ENCODE measurements around the gene TRIO. TPM values are rescaled to one million over a fixed set of nuclear protein-coding genes. Genes with fewer than 3 reads are reported as not detected.

TRIO gene
- total RNA-seq, 4 donors from 2014 or later: 290 to 370 (median 346) TPM

DNA sequence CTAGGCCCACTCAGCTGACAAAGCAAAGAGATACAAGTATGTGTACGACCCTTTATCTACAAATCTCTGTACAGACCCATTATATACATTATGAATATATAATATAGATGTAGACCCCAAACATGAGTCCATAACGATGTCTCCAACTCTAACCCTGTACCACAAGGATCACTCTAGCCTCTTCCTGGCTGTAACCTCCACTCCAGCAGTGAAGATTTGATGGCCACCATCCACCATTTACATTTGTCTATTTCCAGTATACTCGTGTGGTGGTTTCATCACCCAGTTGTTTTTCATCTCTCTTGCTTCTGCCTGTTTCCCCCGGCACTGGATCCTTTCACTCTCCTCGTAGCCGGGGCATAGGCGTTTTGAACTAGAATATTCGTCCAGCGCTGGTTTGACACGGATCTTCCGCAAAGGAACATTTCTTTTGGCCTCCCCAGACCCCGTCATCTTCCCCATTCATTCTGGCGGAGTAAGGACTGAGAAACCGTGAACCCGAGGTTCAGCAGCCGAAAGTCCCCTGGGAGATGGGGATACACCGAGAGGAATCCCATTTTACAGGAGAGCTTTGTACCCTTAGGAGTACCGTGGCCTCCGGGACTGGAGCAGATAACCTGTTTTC is 828 bp upstream of the TRIO start:
- no peak for DNase-seq (ENCODE audit: low spot score in 2 of 2)
- H3K36me3 ChIP-seq: no peaks in the 10 kb centered on the region
- WGBS, 2 donors: 14 to 19% methylated on average over 17 to 19 of the region's 19 CpGs
- no peaks in the 10 kb centered on the region for H3K27me3 ChIP-seq
- no peaks in the 10 kb centered on the region for H3K9me3 ChIP-seq
- peak overlapping the region; percentile 85 to 96 (median 89) for H3K27ac ChIP-seq
- peak overlapping the region; percentile 60 to 95 (median 78) for H3K4me3 ChIP-seq
- TF ChIP-seq POLR2A (IDR thresholded peaks at IDR 0.05) (no peak), EP300 (IDR thresholded peaks at IDR 0.05) (no peak)
- TF ChIP-seq, protein P1, sequence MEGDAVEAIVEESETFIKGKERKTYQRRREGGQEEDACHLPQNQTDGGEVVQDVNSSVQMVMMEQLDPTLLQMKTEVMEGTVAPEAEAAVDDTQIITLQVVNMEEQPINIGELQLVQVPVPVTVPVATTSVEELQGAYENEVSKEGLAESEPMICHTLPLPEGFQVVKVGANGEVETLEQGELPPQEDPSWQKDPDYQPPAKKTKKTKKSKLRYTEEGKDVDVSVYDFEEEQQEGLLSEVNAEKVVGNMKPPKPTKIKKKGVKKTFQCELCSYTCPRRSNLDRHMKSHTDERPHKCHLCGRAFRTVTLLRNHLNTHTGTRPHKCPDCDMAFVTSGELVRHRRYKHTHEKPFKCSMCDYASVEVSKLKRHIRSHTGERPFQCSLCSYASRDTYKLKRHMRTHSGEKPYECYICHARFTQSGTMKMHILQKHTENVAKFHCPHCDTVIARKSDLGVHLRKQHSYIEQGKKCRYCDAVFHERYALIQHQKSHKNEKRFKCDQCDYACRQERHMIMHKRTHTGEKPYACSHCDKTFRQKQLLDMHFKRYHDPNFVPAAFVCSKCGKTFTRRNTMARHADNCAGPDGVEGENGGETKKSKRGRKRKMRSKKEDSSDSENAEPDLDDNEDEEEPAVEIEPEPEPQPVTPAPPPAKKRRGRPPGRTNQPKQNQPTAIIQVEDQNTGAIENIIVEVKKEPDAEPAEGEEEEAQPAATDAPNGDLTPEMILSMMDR (IDR thresholded peaks at IDR 0.05): no peak
- peaks cover 0 to 33% (median 12%) of the 10 kb centered on the region in 4 donors for H3K4me1 ChIP-seq

DNA sequence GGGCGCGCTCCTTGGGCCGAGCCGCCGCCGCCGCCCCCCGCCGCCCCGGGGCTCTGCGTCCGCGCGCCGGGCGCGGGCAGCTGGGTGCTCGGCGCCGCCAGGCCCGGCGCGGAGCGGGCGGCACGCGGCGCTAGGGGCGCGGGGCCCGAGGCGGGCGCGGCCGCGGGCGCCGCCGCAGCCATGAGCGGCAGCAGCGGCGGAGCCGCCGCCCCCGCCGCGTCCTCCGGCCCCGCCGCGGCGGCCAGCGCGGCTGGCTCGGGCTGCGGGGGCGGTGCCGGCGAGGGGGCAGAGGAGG is 351 bp downstream of the TRIO start:
- Histone ChIP-seq H3K4me3 (peak overlapping the region in 3 of 4 donors; percentile 80 to 95 (median 94)), H3K27ac (peak overlapping the region in 3 of 4 donors; percentile 86 to 96 (median 92)), H3K36me3 (no peaks in the 10 kb centered on the region), H3K9me3 (no peaks in the 10 kb centered on the region), H3K4me1 (peaks cover 0 to 43% (median 15%) of the 10 kb centered on the region in 4 donors), H3K27me3 (no peaks in the 10 kb centered on the region)
- no peak for DNase-seq (ENCODE audit: low spot score in 2 of 2)
- TF ChIP-seq POLR2A (IDR thresholded peaks at IDR 0.05) (no peak), EP300 (IDR thresholded peaks at IDR 0.05) (no peak)
- TF ChIP-seq, protein P1 (IDR thresholded peaks at IDR 0.05): no peak
- WGBS, 2 donors: 0% methylated on average over 7 of the region's 59 CpGs; no CpG with 5 or more reads in 1 of the 2 donors

DNA sequence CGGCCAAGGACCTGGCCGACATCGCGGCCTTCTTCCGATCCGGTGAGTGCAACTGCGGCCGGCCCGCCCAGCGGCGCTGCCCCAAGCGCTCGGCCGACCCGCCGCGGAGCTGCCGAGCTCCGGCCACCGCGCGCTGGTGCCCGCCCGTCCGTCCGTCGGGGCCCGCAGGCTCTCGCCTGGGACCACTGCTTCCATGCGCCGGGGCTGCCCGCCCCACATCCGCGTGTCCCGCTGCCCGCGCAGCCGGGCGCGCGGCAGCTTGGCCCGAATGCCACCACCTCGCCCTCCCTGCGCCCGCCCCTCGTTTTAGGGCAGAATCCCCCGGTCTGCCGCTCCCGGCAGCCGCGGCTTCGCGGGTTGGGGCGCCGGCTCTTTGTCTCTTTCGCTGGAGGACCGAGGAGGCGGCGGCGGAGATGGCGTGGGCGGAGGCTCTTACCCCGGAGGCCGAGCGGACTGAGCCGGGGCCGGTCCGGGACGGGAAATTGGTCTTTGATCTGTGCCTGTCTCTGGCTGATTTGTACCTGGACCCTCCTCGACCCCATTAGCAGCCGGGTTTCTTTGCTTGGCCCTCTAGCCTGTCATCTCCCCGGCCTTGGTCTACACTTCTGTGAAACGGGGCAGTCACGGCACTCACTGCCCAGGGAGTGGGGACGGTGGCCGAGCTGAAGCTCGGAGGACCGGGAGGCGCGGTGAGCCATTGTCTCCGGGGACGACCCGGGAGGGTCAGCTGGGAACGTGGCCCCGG is 871 bp downstream of the TRIO start:
- TF ChIP-seq EP300 (IDR thresholded peaks at IDR 0.05): peak in 1 of 2 donors; percentile 18
- TF ChIP-seq POLR2A (IDR thresholded peaks at IDR 0.05): no peak
- no peaks in the 10 kb centered on the region for H3K36me3 ChIP-seq
- 0 to 1% methylated on average over 48 to 50 of the region's 85 CpGs for WGBS, 2 donors
- H3K4me3 ChIP-seq: peak overlapping the region; percentile 80 to 95 (median 84)
- H3K27ac ChIP-seq: peak overlapping the region; percentile 85 to 96 (median 94)
- H3K27me3 ChIP-seq: no peaks in the 10 kb centered on the region
- H3K4me1 ChIP-seq: peaks cover 0 to 48% (median 20%) of the 10 kb centered on the region in 4 donors
- no peaks in the 10 kb centered on the region for H3K9me3 ChIP-seq
- DNase-seq (ENCODE audit: low spot score in 2 of 2): no peak

DNA sequence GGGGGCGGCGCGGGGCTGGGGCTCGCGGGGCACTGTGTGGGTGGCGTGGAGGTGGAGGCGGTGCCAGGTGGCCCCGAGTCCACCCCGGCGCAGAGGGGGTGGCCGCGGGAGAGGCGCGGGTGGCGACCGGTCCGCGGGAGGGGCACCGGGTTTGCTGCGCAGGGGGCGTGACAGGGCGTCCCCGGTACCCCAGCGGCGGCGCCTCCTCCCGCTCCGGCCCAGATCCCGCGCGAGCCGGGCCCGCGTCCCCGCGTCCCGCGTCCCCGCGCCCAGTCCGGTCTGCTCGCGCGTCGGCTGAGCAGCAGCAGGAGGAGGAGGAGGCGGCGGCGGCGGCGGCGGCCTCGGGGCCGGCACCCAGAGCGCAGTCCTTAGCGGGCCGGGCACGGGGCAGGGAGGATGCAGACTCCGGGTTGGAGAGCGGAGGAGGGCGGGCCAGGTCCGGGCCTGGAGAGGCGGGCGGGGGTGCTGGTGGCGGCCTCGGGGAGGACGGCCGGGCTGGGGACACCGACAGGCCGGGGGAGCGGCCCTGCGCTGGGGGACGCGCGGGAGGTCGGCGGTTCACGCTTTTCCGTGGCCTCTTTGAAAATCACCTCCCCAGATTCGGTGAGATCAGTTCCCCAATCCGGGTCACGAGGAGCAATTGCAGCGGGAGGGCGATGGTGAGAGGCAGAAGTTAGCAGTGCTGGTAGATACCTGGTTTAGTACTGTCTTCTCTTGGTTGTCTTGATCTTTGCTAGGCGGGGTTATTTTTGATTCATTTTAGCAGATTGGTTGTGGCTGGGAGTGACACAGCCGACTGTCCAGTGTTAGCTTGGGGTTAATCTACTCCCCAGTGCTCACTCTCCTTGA is 1.7 kb downstream of the TRIO start:
- H3K4me3 ChIP-seq: peak overlapping the region; percentile 80 to 95 (median 84)
- no peaks in the 10 kb centered on the region for H3K9me3 ChIP-seq
- H3K36me3 ChIP-seq: no peaks in the 10 kb centered on the region
- H3K27me3 ChIP-seq: no peaks in the 10 kb centered on the region
- WGBS, 2 donors: 0 to 1% methylated on average over 25 to 49 of the region's 85 CpGs
- DNase-seq (ENCODE audit: low spot score in 2 of 2): peak; percentile 18 to 61
- TF ChIP-seq, protein P1 (IDR thresholded peaks at IDR 0.05): peak in 2 of 5 experiments; percentile 7 to 13
- TF ChIP-seq POLR2A (IDR thresholded peaks at IDR 0.05): peak in 1 of 2 donors; percentile 22
- peak in 1 of 2 donors; percentile 63 for TF ChIP-seq EP300 (IDR thresholded peaks at IDR 0.05)
- H3K4me1 ChIP-seq: peaks cover 0 to 56% (median 24%) of the 10 kb centered on the region in 4 donors
- peak overlapping the region; percentile 85 to 96 (median 94) for H3K27ac ChIP-seq
